ENCODE measurements around the gene MATN1.

Gene MATN1

DNA sequence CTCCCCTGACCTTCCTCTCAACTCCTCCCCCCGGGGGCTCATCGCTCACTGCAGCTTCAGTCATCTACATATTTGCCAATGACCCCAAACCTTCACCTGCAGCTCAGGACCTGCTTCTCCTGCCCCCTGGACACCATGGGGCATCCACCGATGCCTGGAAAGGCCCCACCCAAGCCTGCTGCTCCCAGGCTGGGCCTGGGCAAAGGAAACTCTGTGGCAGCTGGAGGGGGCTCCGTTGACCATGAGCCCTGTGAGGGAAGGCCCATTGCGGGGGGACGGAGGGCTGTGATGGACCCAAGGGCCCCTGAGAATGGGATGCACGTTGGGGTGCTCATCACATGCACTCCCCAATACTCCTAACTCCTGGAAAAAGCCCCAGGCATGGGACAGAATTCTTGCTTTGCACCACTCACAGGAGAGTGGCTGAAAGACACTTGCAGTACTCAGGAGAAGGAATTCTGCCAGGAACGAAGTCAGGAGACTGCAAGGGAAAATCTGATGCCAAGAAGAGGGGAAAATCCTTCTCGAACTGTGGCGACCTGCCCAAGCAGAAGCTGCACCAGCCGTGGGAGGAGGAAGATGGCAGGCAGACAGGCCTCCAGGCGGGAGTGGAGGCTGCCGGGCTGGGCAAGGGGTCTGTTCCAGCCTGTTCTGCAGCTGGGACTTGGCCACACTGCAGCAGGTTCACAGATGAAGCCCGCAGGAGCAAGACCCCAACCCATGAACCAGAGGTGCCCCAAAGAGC lies 18.4 kb downstream of the MATN1 start:
- no peak overlapping the region for H3K4me3 ChIP-seq (ENCODE audit: low read length, poor library complexity, severe bottlenecking)
- no peaks in the 10 kb centered on the region for H3K27me3 ChIP-seq (ENCODE audit: insufficient read depth, low read length, poor library complexity, severe bottlenecking)
- no peak overlapping the region for H3K4me2 ChIP-seq (ENCODE audit: low read depth, low read length, poor library complexity, severe bottlenecking)
- H3K36me3 ChIP-seq (ENCODE audit: insufficient read depth, low read length), result no peaks in the 10 kb centered on the region
- no peak overlapping the region for H2AFZ ChIP-seq (ENCODE audit: low read length)
- no peaks in the 10 kb centered on the region for H3K9me3 ChIP-seq (ENCODE audit: insufficient read depth, low read depth, low read length)
- no peaks in the 10 kb centered on the region for H3K9me2 ChIP-seq (replicated peaks; ENCODE audit: low read depth, low read length)
- no peak for TF ChIP-seq EZH2phosphoT487 (IDR thresholded peaks at IDR 0.05; ENCODE audit: borderline replicate concordance)
- TF ChIP-seq, protein P1, sequence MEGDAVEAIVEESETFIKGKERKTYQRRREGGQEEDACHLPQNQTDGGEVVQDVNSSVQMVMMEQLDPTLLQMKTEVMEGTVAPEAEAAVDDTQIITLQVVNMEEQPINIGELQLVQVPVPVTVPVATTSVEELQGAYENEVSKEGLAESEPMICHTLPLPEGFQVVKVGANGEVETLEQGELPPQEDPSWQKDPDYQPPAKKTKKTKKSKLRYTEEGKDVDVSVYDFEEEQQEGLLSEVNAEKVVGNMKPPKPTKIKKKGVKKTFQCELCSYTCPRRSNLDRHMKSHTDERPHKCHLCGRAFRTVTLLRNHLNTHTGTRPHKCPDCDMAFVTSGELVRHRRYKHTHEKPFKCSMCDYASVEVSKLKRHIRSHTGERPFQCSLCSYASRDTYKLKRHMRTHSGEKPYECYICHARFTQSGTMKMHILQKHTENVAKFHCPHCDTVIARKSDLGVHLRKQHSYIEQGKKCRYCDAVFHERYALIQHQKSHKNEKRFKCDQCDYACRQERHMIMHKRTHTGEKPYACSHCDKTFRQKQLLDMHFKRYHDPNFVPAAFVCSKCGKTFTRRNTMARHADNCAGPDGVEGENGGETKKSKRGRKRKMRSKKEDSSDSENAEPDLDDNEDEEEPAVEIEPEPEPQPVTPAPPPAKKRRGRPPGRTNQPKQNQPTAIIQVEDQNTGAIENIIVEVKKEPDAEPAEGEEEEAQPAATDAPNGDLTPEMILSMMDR (conservative IDR thresholded peaks at IDR 0.05; ENCODE audit: low read length), result no peak
- H3F3A ChIP-seq (ENCODE audit: low read depth), result no peaks in the 10 kb centered on the region
- H3K79me2 ChIP-seq (ENCODE audit: insufficient read depth, low read length), result no peaks in the 10 kb centered on the region
- no peaks in the 10 kb centered on the region for H4K20me1 ChIP-seq (ENCODE audit: insufficient read depth, low read length, poor library complexity, severe bottlenecking)
- H3K4me1 ChIP-seq (ENCODE audit: insufficient read depth, low read length, poor library complexity, severe bottlenecking), result no peaks in the 10 kb centered on the region
- H3K9ac ChIP-seq (ENCODE audit: low read depth, low read length, poor library complexity, severe bottlenecking), result no peak overlapping the region

DNA sequence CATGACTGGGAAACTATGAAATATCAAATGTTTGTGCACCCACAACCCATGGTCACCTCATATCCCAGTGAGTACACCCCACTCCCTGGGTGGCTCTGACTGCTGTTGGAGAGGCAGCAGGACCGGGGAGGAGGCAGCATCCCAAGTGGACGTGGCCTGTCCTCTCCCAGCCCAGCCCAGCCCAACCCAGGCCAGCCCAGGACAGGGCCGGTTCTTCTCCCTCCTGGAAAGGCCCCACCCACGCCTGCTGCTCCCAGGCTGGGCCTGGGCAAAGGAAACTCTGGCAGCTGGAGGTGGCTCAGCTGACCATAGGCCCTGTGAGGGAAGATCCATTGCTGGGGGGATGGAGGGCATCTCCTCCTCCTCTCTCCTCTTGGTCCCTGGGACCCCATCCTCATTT lies 19.1 kb downstream of the MATN1 start:
- Histone ChIP-seq H3K9me2 (replicated peaks; ENCODE audit: low read depth, low read length) (no peaks in the 10 kb centered on the region), H3F3A (ENCODE audit: low read depth) (no peaks in the 10 kb centered on the region), H3K4me2 (ENCODE audit: low read depth, low read length, poor library complexity, severe bottlenecking) (no peak overlapping the region), H4K20me1 (ENCODE audit: insufficient read depth, low read length, poor library complexity, severe bottlenecking) (no peaks in the 10 kb centered on the region), H3K79me2 (ENCODE audit: insufficient read depth, low read length) (no peaks in the 10 kb centered on the region), H3K4me1 (ENCODE audit: insufficient read depth, low read length, poor library complexity, severe bottlenecking) (no peaks in the 10 kb centered on the region), H3K9ac (ENCODE audit: low read depth, low read length, poor library complexity, severe bottlenecking) (no peak overlapping the region), H3K27me3 (ENCODE audit: insufficient read depth, low read length, poor library complexity, severe bottlenecking) (no peaks in the 10 kb centered on the region), H3K4me3 (ENCODE audit: low read length, poor library complexity, severe bottlenecking) (no peak overlapping the region), H3K9me3 (ENCODE audit: insufficient read depth, low read depth, low read length) (no peaks in the 10 kb centered on the region), H3K36me3 (ENCODE audit: insufficient read depth, low read length) (no peaks in the 10 kb centered on the region), H2AFZ (ENCODE audit: low read length) (no peak overlapping the region)
- TF ChIP-seq, protein P1 (conservative IDR thresholded peaks at IDR 0.05; ENCODE audit: low read length), result no peak
- TF ChIP-seq EZH2phosphoT487 (IDR thresholded peaks at IDR 0.05; ENCODE audit: borderline replicate concordance), result no peak

DNA sequence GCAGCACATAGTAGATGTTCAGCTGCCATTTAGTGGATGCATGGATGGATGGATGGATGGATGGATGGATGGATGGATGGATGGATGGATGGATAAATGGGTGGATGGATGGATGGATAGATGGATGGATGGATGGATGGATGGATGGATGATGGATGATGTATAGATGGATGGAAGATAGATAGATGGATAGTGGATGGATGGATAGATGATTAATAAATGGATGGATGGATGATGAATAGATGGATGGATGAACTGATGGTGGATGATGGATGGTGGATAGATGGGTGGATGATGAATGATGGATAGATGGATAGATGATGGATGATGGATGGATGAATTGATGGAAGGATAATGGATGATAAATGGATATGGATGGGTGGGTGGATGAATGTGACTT lies 20.6 kb downstream of the MATN1 start:
- TF ChIP-seq, protein P1 (conservative IDR thresholded peaks at IDR 0.05; ENCODE audit: low read length), result no peak
- no peak for TF ChIP-seq EZH2phosphoT487 (IDR thresholded peaks at IDR 0.05; ENCODE audit: borderline replicate concordance)
- no peaks in the 10 kb centered on the region for H3K27me3 ChIP-seq (ENCODE audit: insufficient read depth, low read length, poor library complexity, severe bottlenecking)

More for the DNA sequence above, 20.6 kb downstream of the MATN1 start:
- Histone ChIP-seq H3F3A (ENCODE audit: low read depth) (no peaks in the 10 kb centered on the region), H3K4me3 (ENCODE audit: low read length, poor library complexity, severe bottlenecking) (no peak overlapping the region), H2AFZ (ENCODE audit: low read length) (no peak overlapping the region), H3K9me3 (ENCODE audit: insufficient read depth, low read depth, low read length) (no peaks in the 10 kb centered on the region), H3K4me2 (ENCODE audit: low read depth, low read length, poor library complexity, severe bottlenecking) (no peak overlapping the region), H4K20me1 (ENCODE audit: insufficient read depth, low read length, poor library complexity, severe bottlenecking) (no peaks in the 10 kb centered on the region), H3K79me2 (ENCODE audit: insufficient read depth, low read length) (no peaks in the 10 kb centered on the region), H3K36me3 (ENCODE audit: insufficient read depth, low read length) (no peaks in the 10 kb centered on the region), H3K9ac (ENCODE audit: low read depth, low read length, poor library complexity, severe bottlenecking) (no peak overlapping the region), H3K4me1 (ENCODE audit: insufficient read depth, low read length, poor library complexity, severe bottlenecking) (no peaks in the 10 kb centered on the region), H3K9me2 (replicated peaks; ENCODE audit: low read depth, low read length) (no peaks in the 10 kb centered on the region)

All from Loucy (cell line).